DMS153 treated with DMSO at 0.1 percent for 48 hours (cell line): ENCODE data around the gene CELF2.

Experiments used
- DNase-seq: peaks from one replicate; lab custom pipeline; 2025; ENCODE audit not compliant: unreplicated experiment; lab: John Stamatoyannopoulos, UW

Gene CELF2

DNA sequence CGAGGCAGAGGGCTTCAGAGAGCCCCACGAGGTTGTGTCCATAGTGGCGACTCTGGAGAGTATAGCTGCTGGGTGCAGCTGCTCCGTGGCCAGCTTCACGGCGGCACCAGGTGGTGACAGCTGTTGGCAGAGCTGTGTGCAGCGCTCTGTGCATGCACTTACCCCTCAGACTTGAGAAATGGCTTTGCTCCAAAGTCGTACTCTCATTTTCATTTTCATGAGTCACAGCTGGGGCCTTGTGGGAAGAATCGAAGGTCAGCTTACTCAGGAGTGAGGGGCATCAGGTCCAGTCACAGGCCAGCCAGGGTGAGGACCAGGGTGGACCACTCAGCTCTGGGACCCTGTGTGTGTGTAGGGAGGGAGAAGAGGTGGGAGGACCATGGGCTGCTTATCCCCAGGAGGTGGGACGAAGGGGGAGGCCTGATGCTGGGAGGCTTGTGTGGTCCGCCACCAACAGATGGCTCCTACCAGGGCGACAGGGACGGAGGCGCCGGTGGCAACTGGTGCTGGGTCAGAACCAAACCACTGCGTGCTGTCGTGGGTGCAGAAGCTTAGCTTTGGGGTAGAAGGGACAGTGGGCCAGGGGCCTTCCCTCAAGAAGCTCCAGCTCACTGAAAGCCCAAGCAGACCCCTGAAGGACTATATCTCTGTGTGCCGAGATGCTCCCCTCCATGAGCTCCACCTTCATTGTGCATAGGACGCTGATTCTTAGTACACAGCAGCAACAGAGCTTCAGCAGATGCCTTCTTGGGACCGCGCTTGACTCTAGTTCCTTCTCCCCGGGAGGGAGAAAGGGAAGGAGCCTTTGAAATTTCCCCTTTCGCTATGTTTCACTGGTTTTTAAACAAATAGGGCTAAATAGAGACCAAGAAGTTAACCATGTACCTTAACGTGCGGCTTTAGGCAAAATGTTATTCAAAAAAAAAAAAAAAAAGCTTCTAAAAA lies 225.0 kb downstream of the CELF2 start:
- no peak for DNase-seq

DNA sequence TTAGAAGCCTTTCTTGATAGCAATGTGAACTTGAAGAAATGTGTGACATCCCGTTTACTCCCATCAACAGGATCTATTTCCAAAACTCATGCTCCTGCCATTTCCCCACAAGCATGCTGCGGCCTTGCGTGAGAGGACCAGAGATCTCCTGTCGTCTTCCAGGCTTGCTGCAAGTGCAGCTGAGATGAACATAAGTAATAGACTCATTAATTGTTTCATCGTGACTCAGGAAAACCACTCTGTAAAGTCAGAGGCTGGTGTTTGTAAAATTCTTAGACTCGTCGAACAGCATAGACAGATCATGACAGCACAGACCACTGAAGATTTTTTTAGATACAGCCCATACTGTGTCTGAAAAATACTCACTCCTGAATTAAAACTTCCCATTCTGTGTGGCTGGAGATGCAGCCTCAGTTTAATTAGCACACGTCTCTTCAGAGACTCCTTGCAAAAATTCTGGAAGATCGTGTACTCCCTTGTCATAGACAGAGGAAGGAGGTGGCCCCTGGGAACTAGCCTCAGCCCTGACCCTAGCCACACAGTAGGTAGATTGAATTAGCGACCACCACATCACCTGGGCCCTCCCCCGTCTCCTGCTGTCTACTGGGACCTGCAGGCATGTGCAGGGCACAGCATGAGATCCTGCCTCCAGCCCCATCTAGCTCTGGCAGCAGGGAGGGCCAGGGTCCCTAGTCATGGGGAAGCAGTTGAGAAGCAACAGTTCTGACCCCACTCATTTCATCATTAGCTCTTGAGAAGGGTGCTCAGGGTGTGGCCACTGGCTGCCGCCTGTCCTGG lies 226.0 kb downstream of the CELF2 start:
- DNase-seq, result no peak

DNA sequence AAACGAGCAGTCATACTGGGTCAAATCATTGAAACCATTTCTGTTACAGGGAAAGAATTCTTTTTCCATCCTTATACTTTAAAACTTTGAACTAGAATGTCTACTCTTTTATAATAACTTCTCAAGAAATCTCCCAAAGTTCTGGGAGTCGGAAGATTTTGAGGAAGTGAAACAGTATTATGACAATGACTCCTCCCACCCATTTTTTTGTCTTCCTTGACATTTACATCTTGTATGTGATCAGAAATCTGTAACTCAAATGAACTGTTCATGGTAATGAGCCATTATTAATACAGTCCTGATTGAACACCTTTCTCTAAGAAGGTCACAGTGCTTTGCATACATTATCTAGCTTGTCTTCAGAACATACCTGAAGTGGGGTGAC lies 227.4 kb downstream of the CELF2 start:
- DNase-seq, result no peak

DNA sequence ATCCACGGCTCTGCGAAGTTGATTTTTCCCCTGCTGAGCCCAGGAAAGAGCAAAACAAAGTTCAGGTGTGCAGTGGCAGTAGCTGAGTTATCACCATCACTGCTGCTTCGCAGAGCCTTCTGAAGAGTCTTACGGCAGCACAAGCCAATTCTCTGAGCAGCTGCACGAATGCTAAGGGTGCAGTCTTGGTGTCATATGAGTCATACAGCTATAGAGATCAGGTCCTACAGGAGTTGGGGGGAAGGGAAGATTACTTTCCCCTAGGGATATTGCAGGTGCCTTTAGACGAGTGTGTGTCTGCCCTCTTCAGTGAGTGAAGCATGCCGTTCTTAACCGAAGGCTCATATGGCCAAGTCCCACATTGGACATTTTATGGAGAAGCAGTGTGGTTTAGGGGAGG lies 227.8 kb downstream of the CELF2 start:
- DNase-seq, result no peak

DNA sequence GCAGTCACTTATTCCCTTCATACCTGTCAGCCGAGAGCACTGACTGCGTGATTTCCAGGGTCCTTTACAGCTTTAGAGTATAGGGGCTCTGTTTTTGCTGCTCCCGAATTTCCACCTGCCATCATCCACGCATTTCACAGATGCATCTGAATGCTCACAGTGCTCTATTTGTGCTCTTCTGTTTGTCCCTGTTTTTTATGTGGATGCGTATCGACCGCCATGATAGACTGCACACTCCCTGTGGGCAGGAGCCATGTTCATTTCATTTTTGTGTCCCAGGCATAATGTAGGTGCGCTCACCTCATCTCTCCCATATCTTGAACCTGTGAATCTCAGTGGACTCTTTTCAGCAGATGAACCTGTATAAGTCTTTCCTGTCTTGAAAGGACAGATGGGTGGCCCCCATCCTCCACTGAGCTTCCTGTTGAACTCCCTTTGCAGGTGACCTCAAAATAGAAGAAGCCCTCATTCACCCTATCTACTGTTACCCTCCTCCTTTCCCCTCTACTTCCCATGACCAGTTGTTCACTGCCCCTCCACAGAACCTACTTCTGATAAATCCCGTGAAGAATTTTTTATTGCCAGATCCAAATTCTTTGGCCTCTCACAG lies 228.4 kb downstream of the CELF2 start:
- no peak for DNase-seq

DNA sequence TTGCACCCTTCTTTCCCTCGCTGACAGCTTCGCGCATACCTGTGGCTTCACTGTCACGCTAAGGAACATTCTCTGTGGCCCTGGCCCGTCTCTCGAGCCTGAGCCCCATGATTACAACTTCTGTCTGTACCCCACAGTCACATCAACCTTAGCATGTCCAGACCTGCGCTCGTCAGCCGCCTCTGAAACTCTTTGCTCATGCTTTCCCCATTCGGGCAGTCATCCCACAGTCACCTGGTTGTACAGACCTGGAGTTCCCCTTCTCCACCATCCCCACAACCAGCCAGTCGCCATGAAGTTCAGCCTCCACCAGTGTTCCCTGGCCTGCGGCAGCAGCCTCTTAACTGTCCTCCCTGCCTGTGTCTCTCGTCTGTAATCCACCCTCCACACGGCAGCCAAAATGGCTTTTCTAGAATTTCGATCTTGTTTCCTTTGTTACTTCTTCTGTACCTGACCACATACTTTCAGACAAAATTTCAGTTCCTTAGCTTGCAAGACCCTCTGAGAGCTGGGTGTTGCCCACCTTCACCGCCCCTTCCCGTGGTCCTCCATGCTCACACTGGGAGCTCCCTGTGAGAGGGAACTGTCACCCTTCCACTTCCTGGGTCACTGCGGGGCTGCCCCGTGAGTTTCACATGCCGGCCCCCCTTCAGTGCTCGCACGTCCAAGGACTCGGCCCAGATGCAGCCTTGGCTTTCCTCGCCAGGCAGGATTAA lies 229.2 kb downstream of the CELF2 start:
- DNase-seq, result no peak

DNA sequence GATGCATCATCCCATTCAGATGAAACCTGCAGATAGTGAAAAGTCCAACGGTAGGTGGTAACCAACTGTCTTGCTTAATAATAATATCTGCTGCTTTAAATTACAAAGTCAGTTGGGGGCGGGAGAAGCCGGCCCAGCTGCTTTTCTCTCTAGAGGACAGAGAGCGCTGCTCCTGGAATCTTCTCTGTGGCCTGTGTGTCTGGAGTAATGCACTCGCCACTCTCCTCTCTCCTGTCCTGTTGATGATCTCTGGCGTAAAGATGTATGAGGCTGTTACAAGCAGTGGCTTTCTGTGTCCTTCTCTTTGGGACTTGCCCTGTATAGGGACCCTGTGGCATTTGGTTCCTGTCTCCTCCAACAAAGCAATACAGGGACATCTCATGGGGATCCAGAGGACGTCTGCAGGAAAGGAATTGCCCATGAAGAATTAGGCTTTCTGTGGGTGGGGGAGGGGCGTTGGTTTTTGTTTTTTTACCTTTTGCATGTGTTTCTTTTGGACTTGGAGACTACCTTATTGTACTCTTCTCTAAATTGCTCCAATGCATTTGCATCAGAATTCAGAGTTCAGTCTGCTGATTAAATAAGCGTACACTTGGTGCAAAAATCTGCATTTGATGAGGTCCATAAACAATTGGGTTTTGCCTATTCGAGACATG lies 231.6 kb downstream of the CELF2 start:
- no peak for DNase-seq

DNA sequence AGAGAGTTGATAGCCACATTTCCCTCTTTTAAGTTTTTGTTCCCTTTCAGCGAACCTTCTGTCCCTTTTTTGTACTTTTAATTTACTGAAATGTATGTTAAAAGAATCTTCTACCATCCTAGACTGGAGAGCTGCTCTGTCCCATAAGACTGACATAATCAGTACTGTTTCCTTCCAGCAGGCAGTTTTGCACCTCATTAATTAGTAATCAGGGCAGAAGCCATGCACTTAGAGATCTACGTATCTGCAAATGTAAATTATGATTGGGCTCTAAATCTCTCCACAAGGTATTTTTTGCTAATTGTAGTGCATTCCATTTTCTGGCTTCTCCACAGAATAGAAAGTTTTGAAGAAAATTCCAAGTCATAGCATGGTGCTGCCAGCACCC lies 232.1 kb downstream of the CELF2 start:
- no peak for DNase-seq

DNA sequence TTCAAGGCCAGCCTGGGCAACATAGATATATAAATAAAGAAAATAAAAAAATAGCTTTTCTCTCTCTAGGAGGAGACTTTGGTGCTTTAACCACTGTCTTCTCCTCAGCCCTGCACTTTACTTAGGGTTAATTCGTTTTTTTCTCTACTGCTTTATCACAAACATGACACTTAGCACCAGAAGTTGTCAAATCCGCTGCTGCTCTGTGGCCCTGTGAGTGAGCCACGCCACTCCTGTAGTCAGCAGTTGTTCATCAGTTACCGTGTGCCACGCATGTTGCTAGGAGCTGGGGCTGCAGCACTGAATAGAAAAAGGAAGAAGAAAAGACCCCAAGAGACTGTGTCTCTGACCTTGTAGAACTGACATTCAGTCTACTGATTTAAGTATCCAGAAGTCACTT lies 232.6 kb downstream of the CELF2 start:
- no peak for DNase-seq

DNA sequence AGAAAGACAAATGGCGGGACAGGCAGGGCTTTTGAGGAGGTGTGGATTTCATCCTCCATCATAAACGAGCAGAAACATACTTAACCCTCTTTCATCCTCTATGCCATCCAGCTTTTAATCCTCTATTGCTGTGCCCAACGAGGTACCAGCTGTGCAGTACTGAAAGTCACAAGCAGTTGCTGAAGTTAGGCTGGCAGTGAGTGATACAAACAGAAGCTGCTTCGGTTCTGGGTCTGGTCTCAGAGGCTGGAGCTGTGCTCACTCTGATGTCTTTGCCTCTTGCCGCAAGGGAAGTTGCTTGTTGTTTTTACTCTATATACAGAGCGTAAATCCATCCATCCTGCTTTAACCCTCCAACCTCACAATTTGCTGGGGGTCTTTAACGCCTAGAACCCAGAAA lies 235.2 kb downstream of the CELF2 start:
- no peak for DNase-seq

DNA sequence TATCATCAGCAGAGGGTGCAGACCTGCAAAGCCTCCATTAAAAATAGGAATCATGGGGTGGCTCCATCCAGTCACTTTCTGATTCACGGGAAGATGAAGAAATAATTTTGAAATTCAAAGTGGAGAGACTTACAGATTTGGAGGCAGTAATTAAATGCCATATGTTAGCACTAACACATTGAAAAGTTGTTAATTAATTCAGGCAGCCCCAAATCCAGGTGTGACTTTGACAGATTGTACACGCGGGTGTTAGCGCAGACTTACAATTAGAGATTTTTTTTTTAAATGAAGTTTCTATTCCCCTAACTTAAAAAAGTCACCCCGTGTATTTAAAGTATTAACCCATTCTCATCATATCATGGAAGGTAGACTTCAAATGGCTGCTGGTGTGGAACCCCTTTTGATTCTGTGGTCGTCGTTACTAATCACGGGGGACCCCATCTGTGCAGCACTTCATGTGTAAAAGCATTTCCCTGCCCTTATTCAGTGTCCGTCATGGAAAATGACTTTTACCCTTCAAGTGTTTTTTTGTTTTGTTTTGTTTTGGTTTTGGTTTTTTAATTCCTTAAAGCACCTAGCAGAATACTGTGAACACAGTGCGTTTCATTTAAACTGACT lies 235.8 kb downstream of the CELF2 start:
- no peak for DNase-seq

DNA sequence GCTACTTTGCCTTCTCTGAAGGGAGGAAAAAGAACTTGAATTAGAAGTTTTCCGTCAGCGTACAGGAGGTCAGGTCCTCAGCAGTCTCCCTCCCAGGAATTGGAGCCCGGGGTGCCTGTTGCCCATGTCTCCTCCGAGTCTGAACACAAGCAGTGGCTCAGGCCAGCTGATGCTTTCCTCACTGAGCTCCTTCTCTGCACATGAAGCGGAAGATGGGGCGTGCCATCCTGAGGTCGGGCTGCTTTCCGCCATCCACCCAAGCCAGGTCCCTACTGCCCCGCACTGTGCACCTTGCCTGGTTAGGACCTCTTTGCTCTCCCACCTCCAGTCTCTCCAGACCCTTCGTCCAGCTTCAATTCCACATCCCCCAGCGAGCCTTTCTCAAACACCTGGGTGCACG lies 237.5 kb downstream of the CELF2 start:
- DNase-seq, result no peak

DNA sequence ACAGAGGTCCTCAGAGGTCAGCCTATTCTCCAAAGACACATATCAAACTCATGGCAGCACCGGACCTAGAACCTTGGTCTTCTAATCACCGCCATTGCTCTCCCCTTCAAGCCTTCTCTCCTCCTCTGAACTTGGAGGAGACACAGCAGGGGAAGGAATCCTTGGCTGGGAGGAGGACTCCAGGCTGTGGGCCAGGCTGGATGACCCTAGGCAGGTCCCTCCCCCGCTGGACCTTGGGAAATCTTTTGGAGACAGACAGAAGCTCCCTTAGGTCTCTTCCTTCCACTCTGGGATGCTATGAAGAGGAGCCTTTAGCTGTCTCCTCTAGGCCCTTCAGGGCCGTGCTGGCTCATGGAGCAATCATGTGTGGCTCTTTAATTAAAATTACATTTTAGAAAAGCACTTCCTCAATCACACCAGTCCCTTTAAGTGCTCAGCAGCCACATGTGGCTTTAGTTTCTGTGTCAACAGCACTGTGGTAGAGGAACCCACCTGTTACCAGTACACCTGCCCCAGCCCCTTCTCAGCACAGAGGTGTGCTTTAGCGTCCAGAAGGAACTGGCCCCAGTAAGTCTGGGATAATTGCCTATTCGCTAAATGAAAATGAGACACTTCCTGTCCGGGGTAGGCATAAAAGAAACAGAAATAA lies 238.2 kb downstream of the CELF2 start:
- no peak for DNase-seq

DNA sequence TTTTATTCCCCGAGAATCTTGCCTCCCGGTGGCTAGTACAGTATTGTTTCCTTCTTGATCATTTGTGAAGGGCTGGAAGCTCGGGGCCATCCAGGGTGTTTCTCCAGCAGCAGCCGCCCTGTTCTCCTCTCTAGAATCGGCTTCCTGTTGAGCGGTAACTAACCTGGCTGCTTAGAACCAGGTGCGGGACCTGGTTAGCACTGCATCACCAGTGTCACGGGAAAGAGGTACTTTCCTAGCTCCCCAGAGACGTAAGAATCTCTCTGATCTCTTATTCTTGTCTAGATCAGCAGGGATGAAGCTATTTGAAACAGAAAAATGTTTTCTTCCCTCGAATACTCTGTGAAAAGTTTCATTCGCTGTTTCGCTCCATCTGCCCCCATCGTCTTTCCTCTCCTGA lies 239.2 kb downstream of the CELF2 start:
- no peak for DNase-seq

DNA sequence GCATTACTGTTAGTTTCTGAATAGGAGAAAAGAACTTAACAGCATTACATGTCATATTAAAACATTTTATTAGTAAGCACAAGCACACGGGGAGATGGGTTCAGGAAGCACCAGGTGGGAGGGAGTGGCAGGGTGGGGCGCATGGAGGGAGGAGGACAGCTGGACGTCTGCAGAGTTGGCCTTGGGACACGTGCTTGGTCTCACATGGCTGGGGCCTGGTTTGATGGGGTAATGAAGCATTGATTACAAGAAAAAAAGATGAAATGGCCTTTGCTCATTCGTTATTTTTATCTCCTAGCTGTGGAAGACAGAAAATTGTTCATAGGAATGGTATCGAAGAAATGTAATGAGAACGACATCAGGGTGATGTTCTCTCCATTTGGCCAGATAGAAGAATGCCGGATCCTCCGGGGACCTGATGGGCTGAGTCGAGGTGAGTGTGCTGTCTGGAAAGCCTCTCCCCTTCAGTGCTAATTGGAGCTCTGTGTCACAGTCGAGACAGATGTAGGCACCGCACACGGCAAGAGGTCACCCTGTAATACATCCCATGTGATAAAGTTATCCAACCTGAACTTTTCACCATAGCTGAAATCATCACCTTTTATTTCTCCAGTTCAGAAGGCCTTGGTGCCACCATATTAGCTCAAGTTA lies 239.9 kb downstream of the CELF2 start:
- no peak for DNase-seq

DNA sequence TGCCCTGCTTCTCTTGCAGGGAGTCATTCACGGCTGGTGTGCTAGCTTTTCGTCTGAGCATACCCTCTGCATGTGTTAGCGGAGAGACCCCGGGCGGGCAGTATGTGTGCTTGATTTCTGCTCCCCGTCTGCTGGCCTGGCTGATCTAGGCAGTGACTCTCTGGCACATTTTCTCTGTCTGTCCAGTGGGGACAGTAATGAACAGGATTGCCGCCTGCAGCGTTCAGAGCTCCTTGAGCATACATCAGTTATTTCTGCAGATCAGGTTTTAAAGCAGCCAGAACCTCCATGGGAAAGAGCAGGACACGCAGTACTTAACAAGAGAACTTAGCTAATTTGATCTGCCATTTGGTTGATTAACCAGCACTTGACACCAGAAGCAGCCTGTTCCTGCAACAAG lies 242.5 kb downstream of the CELF2 start:
- no peak for DNase-seq

DNA sequence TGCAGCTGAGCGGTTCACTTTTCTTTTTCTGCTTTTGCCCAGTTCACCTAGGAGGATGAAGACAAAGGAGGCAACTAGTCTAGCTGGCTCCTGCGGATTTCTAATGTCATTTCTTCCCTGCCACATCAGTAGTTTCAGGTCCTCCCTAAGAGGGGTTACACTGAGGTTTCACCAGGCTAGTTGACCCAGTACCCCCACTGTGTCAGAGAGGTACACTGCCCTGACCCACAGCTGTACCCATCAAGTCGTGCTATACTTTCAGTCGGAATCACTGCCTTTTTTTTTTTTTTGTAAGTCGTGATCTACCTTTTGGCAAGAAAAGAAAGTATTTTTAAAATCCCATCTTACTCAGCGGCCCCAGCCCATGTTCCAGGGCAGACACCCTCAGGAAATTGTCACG lies 243.5 kb downstream of the CELF2 start:
- DNase-seq, result no peak

DNA sequence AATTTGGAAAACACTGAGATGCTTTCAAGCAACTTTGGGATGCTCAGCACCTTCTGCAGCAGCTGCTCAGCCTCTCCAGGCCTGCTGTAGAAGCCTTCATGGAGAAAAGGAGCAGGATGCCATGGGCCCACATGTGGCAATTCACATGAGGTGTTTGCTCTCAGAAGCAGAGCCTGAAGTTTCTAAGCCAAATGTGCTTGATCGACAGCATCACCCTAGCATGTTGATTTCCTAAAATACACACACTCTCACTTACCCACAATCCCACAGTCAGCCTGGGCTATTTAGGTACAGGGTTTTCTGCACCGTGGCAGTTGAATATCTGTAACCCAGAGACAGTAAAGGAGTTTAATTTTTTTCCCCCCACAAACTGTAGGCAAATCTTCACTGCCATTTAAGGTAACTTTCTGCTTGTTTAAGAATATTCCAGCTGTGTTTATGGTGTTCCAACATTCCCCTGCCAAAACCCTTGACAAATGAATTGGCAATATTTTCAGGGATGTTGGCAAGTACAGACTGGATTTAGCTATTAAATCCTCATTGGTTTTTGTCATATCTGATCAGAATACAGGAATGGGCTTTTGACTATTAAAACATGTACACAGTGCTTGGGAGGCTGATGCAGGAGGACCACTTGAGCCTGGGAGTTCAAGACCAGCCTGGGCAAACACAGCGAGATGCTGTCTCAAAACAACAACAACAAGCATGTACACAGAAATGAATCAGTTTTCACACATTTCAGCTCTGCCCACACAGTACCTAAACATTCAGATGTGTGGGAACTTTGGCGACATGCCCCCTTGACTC lies 244.2 kb downstream of the CELF2 start:
- DNase-seq, result no peak
